GM18909 (cell line): ENCODE measurements around the gene TBCD.

ENCODE experiments used
- ATAC-seq: cut with Tn5 transposase; IDR thresholded peaks from one replicate; pipeline ENCODE4 v1.9.1; 2021; ENCODE audit warnings: mild to moderate bottlenecking; ENCODE audit not compliant: unreplicated experiment, poor library complexity

TBCD gene

DNA sequence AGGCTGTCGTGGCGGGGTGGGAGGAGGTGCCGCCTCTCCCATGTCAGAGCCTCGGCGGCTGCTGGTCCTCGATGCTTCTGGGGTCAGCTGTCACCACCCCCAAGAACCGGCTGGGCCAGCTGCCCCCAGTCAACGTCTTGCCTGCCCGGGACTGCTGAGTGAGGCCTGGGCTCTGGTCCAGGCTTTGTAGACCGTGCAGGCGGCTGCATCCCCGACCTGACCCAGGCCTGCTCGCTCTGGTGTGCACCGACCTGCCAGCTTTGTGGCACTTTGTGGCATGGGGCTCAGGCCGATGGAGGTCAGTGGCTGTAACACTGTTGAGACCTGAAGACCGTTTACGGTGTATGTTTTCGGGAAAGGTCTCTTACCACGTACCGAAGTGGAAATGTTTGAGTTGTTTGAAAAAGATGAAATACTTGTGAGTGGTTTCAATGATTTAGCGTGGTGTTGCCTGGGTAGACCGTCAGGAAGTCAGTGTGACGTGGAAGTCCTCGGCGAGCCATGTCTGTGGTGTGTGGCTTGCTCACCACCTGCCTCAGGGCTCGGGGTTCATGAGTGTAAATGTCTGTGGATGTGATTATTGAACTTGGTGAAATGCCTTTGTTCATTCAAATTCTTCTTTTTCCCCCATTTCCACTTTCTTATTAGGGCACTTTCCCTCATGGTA lies 141.2 kb downstream of the TBCD start:
- no peak for ATAC-seq

DNA sequence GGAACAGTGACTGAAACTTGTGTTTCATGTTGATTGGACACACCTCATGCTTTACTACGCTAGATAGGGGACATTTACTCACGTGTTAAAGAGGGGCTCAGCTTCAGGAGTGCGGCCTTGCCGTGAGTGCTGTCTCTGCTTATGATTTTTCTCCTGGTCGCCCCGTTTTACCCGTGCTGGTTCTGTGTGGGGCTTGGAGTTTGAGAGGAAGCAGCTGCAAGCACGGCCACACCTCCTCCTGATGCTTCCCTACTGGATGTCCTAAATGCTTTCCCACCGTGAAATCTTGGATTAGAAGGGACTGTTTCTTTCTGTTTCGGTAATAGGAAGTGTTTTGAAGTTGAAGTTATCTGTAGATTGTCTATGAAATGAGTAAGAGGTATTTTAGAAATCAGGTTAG lies 141.9 kb downstream of the TBCD start:
- no peak for ATAC-seq

DNA sequence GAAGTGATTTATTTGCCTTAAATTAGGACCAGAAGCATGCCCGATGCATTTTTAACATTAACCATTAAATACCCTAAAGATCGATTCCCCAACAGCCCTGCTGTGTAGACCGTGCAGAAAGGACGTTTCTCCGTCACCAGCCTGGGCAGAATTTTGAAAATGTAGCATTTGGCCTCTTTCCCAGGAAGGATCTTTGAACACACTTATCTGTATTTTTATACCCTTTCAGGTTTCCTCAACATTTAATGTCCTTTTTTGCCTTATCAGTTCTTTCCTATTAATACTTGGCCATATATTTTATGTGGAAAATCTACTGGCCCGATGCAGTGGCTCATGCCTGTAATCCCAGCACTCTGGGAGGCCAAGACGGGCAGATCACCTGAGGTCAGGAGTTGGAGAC lies 142.5 kb downstream of the TBCD start:
- no peak for ATAC-seq

DNA sequence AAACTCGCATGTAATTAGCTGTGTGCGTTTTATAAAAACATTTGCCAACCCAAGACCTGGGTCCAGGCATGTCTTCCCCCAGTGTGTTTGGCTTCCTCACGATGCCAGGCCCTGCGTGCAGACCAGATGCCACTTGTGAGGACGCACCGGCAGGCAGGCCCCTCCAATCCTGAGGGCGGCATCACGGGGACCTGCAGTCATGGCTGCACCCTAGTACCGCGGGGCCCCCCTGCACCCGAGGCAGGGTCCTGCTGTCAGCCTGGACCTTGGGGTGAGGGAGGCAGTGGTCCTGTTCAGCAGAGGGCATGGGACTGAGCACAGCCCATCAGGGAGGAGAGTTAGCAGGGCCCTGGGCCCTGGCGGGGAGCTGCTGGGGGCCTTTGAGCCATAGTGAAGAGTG lies 143.2 kb downstream of the TBCD start:
- ATAC-seq: no peak

DNA sequence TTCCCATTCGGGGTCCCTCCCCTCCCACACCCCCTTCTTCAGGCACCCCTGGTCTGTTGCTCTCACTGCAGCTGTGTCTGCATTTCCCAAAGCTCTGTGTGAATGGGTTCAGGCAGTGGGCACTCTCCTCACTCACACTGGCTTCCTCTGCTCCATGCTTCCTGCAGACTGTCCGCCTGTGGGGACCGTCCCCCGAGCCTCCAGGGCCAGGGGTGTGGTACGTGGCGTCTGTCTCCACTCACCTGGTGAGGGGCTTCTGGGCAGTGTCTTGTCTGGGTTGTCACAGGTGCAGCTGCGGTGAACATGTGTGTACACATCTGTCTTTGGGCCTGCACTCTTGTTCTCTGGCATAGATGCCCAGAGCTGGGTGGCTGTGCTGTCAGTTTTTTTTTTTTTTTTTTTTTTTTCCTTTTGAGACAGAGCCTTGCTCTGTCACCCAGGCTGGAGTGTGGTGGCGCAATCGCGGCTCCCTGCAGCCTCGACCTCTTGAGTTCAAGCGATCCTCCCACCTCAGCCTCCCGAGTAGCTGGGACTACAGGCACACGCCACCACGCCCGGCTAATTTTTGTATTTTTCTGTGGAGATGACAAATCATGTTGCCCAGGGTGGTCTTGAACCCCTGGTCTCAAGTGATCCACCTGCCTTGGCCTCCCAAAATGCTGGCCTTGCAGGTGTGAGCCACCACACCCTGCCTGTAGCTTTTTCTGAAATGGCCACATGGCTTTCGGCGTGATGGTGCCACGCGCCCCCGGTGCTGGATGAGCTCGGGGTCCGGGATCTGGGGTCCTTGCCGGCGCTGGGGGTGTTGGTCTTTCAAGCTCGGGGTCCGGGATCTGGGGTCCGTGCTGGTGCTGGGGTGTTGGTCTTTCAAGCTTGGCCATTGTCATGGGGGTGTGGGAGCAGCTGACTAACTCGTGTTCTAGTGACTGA lies 144.5 kb downstream of the TBCD start:
- ATAC-seq: no peak

DNA sequence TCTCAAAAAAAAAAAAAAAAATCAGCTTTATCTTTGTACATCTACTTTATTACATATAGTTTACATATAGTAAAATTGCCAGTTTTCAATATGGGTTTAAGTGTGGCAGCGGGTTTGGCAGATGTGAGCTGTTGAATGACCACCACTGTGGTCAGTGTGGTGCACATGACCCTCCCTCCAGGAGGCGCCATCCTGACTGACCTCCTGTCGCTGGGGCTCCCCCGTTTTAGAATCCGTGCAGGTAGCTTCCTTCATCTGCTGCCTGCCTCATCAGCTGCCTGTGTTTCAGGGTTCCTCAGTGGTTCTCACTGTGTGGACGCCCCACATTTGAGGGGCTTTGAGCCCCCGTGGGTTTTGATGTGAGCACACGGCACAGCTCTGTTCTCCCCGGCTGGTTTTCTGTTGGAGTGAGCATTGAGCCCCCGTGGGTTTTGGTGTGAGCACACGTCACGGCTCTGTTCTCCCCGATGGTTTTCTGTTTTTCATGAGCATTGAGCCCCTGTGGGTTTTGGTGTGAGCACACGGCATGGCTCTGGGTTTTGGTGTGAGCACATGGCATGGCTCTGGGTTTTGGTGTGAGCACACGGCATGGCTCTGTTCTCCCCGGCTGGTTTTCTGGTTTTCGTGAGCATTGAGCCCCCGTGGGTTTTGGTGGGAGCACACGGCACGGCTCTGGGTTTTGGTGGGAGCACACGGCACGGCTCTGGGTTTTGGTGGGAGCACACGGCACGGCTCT lies 145.8 kb downstream of the TBCD start:
- ATAC-seq: no peak

DNA sequence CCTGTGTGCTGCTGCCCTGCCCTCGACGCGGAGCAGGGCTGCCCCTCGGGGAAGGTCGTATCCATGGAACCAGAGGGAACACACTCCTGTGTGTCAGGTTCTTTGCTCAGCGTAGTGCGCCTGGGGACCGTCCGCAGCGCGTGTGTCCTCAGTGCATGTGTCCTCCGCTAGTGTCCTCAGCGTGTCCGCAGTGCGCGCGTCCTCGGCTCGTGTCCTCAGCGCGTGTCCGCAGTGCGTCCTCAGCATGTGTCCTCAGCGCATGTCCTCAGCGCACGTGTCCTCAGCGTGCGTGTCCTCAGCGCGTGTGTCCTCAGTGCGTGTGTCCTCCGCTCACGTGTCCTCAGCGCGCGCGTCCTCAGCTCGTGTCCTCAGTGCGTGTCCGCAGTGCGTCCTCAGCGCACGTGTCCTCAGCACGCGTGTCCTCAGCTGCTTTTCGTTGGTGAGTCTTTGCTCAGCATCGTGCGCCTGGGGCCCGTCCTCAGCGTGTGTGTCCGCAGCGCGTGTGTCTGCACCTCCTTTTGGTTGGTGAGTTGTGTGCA lies 147.2 kb downstream of the TBCD start:
- no peak for ATAC-seq

DNA sequence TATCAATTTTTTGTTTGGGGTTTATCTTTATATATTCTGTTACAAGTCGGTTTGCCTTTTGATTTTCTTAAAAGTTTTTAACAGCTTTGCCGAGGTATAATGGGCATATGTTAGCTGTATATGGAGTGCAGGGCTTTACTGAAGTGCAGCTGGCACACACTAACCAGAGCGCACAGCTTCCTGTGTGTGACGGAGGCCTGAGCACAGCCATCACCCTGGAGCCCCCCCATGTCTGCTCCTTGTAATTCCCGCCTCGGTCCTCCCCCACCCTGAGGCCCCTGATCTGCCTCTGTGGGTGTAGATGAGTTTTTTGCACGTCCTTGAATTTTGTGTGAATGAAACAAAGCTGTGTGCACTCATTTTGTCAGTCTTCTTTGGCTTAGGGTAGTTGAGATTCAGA lies 148.1 kb downstream of the TBCD start:
- no peak for ATAC-seq

DNA sequence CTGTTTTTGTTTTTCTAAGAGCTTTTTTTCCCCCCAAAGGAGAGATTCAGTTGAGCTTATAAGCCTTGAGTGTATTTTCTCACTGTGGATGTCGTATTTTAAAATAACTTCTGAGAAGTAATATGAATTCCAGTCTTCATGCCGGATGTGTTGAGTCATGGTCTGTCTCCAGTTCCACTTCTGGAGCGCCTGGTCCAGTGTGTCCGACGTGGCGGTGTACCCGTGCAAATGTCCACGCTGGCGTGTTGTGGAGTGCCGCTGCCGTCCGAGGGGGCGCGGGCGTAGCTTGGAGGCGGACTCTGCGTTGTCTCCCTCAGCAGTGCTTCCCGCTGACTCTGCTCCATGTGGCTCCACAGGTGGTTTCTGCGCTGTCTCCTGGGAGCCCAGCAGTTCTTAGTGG lies 148.9 kb downstream of the TBCD start:
- ATAC-seq: no peak

DNA sequence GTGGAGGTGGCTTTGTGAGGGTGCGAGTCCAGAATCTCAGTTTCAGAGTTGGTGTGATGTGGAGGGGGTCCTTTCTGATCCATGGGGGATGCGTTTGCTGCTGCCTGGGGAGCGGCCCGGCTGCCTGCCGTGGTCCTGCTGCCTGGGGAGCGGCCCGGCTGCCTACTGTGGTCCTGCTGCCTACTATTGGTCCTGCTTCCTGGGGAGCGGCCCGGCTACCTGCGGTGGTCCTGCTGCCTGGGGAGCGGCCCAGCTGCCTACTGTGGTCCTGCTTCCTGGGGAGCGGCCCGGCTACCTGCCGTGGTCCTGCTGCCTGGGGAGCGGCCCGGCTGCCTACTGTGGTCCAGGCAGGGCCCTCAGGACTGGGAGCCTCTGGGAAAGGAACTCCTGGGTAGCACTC lies 149.5 kb downstream of the TBCD start:
- no peak for ATAC-seq

DNA sequence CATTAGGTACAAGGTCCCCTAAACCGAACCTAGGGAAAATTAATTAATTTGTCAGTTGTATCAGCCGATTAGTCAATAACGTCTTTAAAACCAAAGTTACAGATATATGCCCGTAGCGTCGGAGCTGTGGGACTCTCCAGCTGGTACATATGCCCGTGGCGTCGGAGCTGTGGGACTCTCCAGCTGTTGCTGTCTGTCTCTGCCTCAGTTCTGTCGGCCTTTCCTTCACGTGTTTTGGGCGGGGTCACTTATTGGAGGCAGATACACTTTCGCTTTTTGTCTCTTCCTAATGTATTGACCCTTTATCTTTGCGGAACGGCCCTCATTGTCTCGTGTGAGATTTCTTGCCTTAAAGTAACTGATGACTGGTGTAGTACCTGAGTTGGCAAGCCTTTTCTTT lies 150.0 kb downstream of the TBCD start:
- no peak for ATAC-seq

DNA sequence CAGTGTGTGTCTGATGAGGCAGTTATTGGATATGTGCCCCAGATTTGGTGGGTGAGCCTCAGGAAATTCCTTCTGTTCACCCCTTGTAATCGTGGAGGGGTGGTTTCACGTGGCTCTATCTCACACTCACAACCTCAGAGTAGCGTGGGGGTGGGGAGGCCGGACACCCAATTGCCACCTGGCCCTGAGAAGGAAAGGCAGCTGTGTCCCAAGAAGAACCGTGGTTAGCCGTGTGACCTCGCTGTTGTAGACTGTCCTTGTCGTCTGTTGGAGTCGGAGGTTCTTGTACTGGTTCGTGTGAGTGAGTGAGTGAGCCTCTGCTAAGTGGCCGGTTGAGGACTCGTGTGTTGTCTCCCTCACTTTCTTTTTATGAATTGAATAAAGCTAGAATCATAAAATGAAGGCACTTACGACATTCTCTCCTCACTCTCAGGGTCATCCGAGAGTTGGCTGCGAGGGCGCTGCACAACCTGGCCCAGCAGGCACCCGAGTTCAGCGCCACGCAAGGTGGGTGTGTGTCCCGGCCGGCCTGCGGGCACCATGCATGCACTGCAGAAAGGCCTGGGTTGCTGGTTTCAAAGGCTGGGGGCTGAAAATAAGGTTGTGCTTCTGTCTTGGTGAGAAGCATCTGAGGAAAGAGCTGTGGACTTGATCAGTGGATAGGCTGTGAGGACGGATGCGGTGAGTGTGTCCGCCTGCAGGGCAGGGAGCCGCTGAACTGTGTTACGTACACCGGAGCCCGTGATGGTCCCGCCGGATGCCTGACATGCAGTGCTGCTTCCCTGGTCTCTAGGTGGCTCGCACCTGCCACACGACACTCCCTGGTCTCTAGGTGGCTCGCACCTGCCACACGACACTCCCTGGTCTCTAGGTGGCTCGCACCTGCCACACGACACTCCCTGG lies 151.4 kb downstream of the TBCD start:
- no peak for ATAC-seq

DNA sequence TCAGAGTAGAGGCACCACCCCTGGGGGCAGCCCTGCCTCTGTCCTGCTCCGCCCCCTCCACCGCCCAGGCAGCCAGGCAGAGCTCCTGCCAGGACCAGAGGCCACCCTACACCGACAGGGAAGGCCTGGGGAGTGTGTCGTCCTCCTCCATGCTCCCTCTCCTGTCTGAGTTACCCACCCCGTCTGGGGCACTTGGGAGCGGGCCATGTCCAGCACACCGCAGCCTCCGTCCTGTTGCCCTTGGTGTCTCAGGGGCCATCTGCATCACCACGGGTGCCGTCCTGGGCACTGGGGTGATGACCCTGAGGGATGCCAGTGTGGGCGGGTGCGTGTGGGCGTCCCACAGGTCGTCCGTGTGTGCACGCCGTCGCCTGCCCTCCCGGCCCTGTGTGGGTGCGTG lies 153.3 kb downstream of the TBCD start:
- ATAC-seq: no peak

DNA sequence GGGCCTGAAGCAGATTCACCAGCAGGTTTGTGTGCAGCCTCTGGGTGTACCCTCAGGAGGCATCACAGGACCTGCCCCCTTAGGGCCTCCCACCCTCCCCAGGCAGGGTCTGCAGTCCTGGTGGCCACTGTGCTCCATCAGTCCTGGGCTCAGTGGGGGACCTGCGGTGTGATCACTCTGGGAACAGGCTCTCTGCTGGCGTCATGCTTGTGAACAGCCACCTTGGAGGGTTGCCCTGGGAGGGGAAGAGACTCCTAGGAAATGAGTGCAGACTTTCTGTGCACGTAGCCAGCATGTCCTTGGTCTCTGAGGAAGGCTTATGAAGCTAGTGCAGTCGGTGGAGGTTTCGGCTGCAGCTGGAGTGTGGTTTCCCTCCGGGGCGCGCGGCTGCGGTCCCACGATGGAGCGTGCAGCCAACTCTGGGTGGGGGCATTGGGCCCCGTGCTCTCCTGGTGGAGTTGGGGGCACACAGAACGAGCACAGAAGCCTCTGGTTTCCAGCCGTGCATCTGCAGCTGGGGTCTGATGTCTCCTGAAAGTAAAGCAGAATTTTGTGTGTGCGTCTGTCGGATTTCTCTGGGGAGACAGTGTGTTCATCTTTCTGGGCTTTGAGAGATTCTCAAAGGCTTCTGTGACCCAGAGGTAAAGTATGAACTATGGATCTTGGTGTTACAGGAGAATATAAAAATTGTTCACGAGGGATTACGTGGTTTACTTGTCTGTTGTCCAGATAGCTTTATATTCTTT lies 156.1 kb downstream of the TBCD start:
- no peak for ATAC-seq

DNA sequence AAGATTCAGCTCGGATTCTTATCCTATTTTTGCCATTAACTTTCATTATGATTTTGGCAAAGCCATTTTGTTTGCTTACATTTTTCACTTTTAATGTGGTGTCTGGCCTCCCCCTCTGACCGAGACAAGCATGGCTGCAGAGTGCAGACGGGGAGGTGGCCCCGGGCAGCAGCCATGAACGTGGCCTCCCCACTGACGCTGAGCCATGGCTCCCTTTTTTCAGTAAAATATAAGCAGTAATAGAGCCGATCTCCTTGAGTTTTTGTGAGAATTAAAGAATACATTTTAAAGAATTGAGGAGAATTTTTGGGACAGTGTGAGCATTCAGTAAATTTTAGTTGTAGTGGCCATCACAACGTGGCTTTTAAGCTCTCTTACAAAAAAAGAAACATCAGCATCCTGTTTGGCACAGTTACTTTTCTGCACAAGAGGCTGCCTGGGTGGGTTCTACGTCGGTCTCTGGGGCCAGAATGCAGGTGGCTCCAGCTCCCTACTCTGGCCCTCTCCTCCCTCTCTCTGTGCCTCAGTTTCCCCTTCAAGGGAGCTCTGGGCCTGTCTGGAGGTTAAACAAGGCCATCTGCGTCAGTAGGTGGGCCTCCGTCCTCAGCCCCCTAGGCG lies 156.8 kb downstream of the TBCD start:
- ATAC-seq: no peak

DNA sequence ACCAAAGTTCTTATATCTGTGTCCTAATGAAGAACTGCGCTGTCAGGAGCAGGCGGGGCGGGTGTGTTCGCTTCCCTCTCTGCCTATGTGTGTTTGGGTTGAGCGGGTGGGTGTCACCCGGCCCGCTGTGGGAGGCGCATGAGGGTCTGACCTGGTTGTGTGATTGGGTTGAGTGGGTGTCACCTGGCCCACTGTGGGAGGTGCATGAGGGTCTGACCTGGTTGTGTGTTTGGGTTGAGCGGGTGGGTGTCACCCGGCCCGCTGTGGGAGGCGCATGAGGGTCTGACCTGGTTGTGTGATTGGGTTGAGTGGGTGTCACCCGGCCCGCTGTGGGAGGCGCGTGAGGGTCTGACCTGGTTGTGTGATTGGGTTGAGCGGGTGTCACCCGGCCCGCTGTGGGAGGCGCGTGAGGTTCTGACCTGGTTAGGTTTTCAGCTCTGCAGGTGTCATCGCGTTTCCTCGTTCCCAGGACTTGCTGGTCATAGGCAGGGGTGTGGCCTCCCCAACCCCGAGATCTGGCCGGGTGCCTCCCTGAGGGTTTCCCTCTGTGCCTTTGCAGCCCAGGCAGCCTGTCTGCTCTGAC lies 157.5 kb downstream of the TBCD start:
- ATAC-seq: no peak

DNA sequence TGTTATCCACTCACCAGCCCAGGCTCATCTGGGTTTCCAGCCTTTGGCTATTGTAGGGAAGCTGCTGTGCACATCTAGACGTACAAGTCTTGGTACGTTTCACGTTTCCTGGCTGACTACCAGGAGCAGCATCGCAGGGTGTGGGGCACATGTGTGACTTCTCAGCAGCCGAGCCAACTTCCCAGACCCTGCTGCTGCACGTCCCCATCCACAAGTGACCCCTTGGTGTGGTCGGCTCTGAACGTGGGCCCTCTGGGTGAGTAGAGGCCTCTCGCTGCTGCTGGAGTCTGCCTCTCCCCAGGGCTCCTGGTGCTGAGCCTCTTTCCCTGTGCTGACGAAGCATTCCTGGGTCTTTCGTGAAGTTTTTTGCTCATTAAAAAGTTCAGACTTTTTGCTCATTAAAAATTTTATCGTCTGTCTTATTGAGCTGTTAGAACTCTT lies 158.2 kb downstream of the TBCD start:
- ATAC-seq: no peak

DNA sequence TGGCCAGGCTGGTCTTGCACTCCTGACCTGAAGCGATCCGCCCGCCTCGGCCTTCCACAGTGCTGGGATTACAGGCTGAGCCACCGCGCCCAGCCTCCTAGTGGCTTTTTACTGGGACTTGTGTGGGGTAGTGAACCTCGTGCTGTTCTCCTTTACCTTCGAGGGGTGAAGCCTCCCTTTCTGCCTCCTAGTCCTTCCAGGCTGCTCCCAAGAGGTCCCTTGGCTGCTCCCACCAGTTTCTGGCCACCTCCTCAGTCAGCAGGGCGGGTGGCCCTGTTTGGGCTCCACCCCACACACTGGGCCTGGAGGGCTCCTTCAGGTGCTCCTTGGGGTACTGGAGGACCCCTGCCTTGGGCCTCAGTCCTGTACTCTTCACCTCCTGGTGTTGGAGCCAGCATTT lies 158.9 kb downstream of the TBCD start:
- no peak for ATAC-seq
